Measurements from ENCODE around the gene CTSZ. TPM values are rescaled to one million over a fixed set of nuclear protein-coding genes. Genes with fewer than 3 reads are reported as not detected.
"Not testable (repeated sequence)": the region's sequence is repeated elsewhere in the genome, so short reads cannot be mapped to it uniquely, and the experiment has no call there.

CTSZ gene
- total RNA-seq, 2 experiments from 2014 or later, result 17.3 to 17.9 TPM

GRCh38 chr20:58963060-58963584 lies 43.9 kb downstream of the CTSZ start:
- intact Hi-C loops (cut with micrococcal nuclease), result no loop called here
- CTCF ChIA-PET, result no interaction called here
- no peak for DNase-seq
- H3K27me3 Mint-ChIP-seq (ENCODE audit: low read depth), result no peaks in the 10 kb centered on the region
- H3K36me3 Mint-ChIP-seq (ENCODE audit: low read depth), result no peaks in the 10 kb centered on the region
- H3K9me3 Mint-ChIP-seq, result no peaks in the 10 kb centered on the region
- H3K4me3 Mint-ChIP-seq, result no peak overlapping the region
- H3K27ac Mint-ChIP-seq, result no peak overlapping the region
- H3K4me1 Mint-ChIP-seq (ENCODE audit: low read depth), result no peaks in the 10 kb centered on the region

GRCh38 chr20:58959652-58960051 lies 47.4 kb downstream of the CTSZ start:
- H3K4me3 Mint-ChIP-seq, result no peak overlapping the region
- H3K27me3 Mint-ChIP-seq (ENCODE audit: low read depth), result no peaks in the 10 kb centered on the region
- no peak for DNase-seq
- H3K36me3 Mint-ChIP-seq (ENCODE audit: low read depth), result no peaks in the 10 kb centered on the region
- intact Hi-C loops (cut with micrococcal nuclease), result no loop called here
- no peak overlapping the region for H3K27ac Mint-ChIP-seq
- no peaks in the 10 kb centered on the region for H3K9me3 Mint-ChIP-seq
- CTCF ChIA-PET, result no interaction called here
- H3K4me1 Mint-ChIP-seq (ENCODE audit: low read depth), result no peaks in the 10 kb centered on the region

GRCh38 chr20:58956078-58956477 lies 51.0 kb downstream of the CTSZ start:
- H3K4me3 Mint-ChIP-seq, result no peak overlapping the region
- no peak for DNase-seq
- CTCF ChIA-PET, result interaction anchor here (0.7 to 1.1 kb wide), 2 partner anchors 18 to 368 kb away, joined by 3 to 4 read pairs; no protein-coding TSS in a partner anchor
- H3K36me3 Mint-ChIP-seq (ENCODE audit: low read depth), result no peaks in the 10 kb centered on the region
- no peaks in the 10 kb centered on the region for H3K9me3 Mint-ChIP-seq
- no peaks in the 10 kb centered on the region for H3K27me3 Mint-ChIP-seq (ENCODE audit: low read depth)
- H3K4me1 Mint-ChIP-seq (ENCODE audit: low read depth), result no peaks in the 10 kb centered on the region
- intact Hi-C loops (cut with micrococcal nuclease), result no loop called here
- H3K27ac Mint-ChIP-seq, result no peak overlapping the region

GRCh38 chr20:58953050-58953449 lies 54.0 kb downstream of the CTSZ start:
- Mint-ChIP-seq H3K4me3 (no peak overlapping the region), H3K27me3 (ENCODE audit: low read depth) (no peaks in the 10 kb centered on the region), H3K9me3 (no peaks in the 10 kb centered on the region), H3K27ac (no peak overlapping the region), H3K36me3 (ENCODE audit: low read depth) (no peaks in the 10 kb centered on the region), H3K4me1 (ENCODE audit: low read depth) (no peaks in the 10 kb centered on the region)
- CTCF ChIA-PET, result no interaction called here
- intact Hi-C loops (cut with micrococcal nuclease), result no loop called here
- DNase-seq, result no peak

GRCh38 chr20:58950603-58951002 lies 56.5 kb downstream of the CTSZ start:
- CTCF ChIA-PET, result interaction anchor here (0.5 to 0.6 kb wide), 2 partner anchors 307 to 1444 kb away, joined by 4 read pairs; no protein-coding TSS in a partner anchor
- no peaks in the 10 kb centered on the region for H3K9me3 Mint-ChIP-seq
- H3K36me3 Mint-ChIP-seq (ENCODE audit: low read depth), result no peaks in the 10 kb centered on the region
- peak; percentile 8 for DNase-seq
- no peak overlapping the region for H3K4me3 Mint-ChIP-seq
- H3K4me1 Mint-ChIP-seq (ENCODE audit: low read depth), result no peaks in the 10 kb centered on the region
- no peaks in the 10 kb centered on the region for H3K27me3 Mint-ChIP-seq (ENCODE audit: low read depth)
- H3K27ac Mint-ChIP-seq, result no peak overlapping the region
- intact Hi-C loops (cut with micrococcal nuclease), result no loop called here

- H3K36me3 Mint-ChIP-seq (ENCODE audit: low read depth), result not testable (repeated sequence)
These were observed 59.2 kb downstream of the CTSZ start for GRCh38 chr20:58947797-58948388.

GRCh38 chr20:58945965-58946631 lies 61.0 kb downstream of the CTSZ start:
- intact Hi-C loops (cut with micrococcal nuclease), result no loop called here
- no peaks in the 10 kb centered on the region for H3K36me3 Mint-ChIP-seq (ENCODE audit: low read depth)
- no peak overlapping the region for H3K27ac Mint-ChIP-seq
- H3K4me1 Mint-ChIP-seq (ENCODE audit: low read depth), result no peaks in the 10 kb centered on the region
- no peak overlapping the region for H3K4me3 Mint-ChIP-seq
- no peaks in the 10 kb centered on the region for H3K9me3 Mint-ChIP-seq
- H3K27me3 Mint-ChIP-seq (ENCODE audit: low read depth), result no peaks in the 10 kb centered on the region
- no peak for DNase-seq
- CTCF ChIA-PET, result interaction anchor here (0.6 kb wide), 1 partner anchor 674 kb away, joined by 3 read pairs; no protein-coding TSS in a partner anchor

More at GRCh38 chr20:58947797-58948388, 59.2 kb downstream of the CTSZ start:
- CTCF ChIA-PET; DNase-seq; H3K27ac Mint-ChIP-seq; H3K9me3 Mint-ChIP-seq; intact Hi-C loops (cut with micrococcal nuclease); H3K4me3 Mint-ChIP-seq; H3K4me1 Mint-ChIP-seq (ENCODE audit: low read depth); H3K27me3 Mint-ChIP-seq (ENCODE audit: low read depth): not testable (repeated sequence)

Other genes starting within 250 kb of the CTSZ start
- 1 to 10 TPM; 1.6 to 1.9 TPM for gene GNAS-AS1, start 156.4 kb downstream of the CTSZ start, total RNA-seq
- gene GNAS, start 154.5 kb downstream of the CTSZ start, total RNA-seq, result 100 to 1,000 TPM; 770 to 802 TPM
- gene NELFCD, start 26.0 kb downstream of the CTSZ start, total RNA-seq, result 100 to 1,000 TPM; 102 to 103 TPM
- not detected for gene TUBB1, start 12.2 kb upstream of the CTSZ start, total RNA-seq
- 10 to 100 TPM; 74.5 to 86.3 TPM for gene ATP5F1E, start 25.1 kb upstream of the CTSZ start, total RNA-seq
- gene PRELID3B, start 35.5 kb upstream of the CTSZ start, total RNA-seq, result 100 to 1,000 TPM; 170 to 180 TPM
- gene ZNF831, start 156.6 kb upstream of the CTSZ start, total RNA-seq, result 1 to 10 TPM; 5.1 to 6.0 TPM